Activated T-helper 1 cell treated with Interleukin-2 at 50 U/mL for 16 hours (primary cell): Measurements from ENCODE around the gene ADAMTS9.
"Not testable (repeated sequence)": the region's sequence is repeated elsewhere in the genome, so short reads cannot be mapped to it uniquely, and the experiment has no call there.

Experiments used
- DNase-seq: peaks from one replicate; pipeline ENCODE4 v3.0.0-alpha.2; 2020; ENCODE audit warnings: low read depth

Gene ADAMTS9

GRCh38 chr3:64575211-64575844, 112.5 kb downstream of the ADAMTS9 start:
- DNase-seq: no peak

DNA sequence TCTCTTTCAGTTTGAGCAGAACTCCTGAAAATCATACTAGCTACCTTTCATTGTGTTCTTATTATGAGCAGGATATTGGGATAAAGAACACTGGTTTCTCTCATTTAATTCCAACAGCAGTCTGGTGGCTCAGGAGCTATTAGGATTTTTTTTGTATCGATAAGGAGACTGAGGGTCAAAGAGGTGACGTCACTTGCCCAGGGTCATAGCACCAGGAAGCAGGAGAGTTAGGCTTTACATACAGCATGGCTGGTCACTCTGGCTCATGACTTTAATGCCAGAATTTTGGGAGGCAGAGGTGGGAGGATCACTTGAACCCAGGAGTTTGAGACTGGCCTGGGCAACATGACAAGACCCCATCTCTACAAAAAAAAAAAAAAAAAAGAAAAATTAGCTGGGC, 113.6 kb downstream of the ADAMTS9 start:
- DNase-seq: no peak

GRCh38 chr3:64571982-64572381, 115.8 kb downstream of the ADAMTS9 start:
- no peak for DNase-seq

GRCh38 chr3:64568895-64569517, 118.8 kb downstream of the ADAMTS9 start:
- DNase-seq: no peak

- DNase-seq: no peak
Observed at GRCh38 chr3:64566859-64567258, 120.9 kb downstream of the ADAMTS9 start.

GRCh38 chr3:64563751-64564150, 124.0 kb downstream of the ADAMTS9 start:
- no peak for DNase-seq

- DNase-seq: no peak
Observed at GRCh38 chr3:64561868-64562267, 125.9 kb downstream of the ADAMTS9 start.

DNA sequence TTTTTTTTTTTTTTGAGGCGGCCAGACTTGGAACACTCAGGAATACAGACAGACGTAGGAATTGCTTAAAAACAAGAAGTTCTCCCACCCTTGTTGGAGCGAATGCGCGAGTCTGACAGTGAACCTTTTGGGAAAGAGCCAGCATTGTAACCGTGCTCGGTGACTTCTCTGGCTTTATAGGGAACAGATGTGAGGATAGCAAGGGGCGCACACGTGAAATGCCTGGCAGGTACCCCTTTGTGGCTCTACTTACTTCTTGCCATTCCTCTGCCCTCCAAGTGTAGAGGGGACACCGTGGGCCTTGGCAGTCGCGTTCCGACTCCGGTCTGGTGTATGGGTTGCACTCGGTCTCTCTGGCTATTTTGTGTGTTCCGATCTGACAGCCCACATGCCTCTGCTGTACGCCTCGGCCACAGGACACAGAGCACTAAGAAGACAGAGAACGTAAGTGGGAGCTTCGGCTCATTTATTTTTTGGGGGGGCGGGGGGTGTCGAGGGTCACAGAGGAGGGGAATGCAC, 126.4 kb downstream of the ADAMTS9 start:
- DNase-seq: no peak

GRCh38 chr3:64560791-64561190, 127.0 kb downstream of the ADAMTS9 start:
- DNase-seq: no peak

- no peak for DNase-seq
Observed at GRCh38 chr3:64559588-64559987, 128.2 kb downstream of the ADAMTS9 start.

- no peak for DNase-seq
Observed at GRCh38 chr3:64556046-64556445, 131.8 kb downstream of the ADAMTS9 start.

DNA sequence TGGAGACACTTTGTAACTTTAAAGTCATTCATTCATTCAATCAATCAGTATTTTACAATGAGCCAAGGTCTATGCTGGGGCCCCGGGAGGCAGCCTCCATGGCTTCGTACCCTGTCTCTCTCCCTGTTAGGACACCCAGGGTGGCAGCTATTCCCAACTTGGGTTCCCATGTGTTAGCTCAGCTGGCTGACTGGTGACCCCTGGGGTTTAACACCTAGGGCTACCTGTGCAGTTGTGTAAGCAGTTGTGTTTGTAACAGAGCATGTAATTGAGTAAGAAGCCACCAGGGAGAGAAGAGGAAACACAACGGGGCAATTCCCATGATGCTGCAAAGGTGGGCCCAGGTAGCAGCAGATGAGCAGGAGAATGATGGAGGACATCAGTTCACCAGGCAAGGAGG, 132.4 kb downstream of the ADAMTS9 start:
- no peak for DNase-seq

DNA sequence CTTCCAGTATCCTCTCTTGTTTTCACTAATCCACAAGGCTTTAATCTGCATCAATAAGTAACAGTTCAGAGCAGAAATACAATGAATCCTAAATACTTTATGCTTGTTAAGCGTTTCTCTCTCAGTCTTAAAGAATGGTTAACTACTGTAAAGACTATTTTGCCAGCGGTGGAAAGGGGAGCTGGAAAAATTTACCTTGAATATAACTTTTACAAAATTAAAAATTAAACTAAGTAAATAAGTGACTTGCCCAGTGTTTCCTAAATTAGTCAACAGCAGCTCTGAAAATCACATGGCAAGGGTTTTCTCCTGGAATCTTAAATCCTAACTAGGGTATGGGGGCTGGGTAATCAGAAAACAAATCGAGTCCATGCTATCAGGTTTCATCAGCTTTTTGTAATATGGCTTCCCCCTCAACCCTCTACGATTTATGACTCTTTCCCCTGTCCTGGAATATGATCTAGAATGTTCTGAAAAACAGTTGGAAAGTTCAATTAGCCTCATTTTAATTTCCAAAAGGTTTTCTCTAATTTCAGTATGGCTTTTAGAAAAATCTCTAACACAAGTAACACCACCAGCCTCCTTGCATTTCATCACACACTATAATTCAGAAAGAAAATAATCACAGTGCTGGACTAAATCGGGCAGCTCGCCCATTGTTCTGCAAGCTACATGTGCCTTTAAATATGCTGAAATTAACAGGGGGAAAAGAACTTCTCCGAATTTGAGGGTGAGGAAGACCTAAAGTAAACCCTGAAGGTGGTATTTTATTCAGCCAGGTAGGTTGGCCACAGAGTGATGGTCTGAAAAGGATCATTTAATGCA, 133.5 kb downstream of the ADAMTS9 start:
- no peak for DNase-seq

DNA sequence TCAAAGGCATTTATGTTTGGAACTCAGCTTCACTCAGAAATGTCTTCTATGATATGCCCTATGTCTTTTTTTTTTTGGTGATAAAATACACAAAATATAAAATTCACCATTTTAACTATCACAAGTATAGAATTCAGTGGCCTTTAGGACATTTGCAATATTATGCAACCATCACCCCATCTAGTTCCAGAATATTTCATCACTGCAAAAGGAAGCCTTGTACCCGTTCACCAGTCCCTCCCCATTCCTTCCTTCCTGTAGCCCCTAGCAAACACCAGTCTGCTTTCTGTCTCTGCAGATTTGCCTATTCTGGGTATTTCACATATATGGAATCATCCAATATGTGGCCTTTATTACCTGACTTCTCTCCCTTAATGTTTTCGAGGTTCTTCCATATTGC, 134.8 kb downstream of the ADAMTS9 start:
- no peak for DNase-seq

GRCh38 chr3:64552160-64552559, 135.6 kb downstream of the ADAMTS9 start:
- no peak for DNase-seq

GRCh38 chr3:64551697-64552096, 136.1 kb downstream of the ADAMTS9 start:
- no peak for DNase-seq

- DNase-seq: no peak
Observed at GRCh38 chr3:64550745-64551144, 137.1 kb downstream of the ADAMTS9 start.

DNA sequence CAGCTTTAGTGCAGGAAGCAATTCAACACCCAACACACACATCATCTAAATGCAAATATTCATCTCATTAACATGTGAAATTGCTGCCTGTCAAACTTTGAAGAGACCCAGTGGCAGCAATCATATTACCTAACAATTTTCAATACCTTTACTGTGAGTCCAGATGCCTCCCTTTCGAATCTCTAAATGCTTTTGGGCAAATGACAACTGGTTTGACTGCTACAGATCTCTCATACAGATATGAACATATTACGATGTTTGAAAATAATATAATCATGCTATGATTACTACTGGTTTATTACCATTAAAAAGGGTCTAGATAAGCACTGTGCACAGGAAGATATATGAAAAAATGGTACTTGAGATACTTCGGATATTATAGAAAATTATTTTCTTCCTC, 137.9 kb downstream of the ADAMTS9 start:
- no peak for DNase-seq

- DNase-seq: no peak
Observed at GRCh38 chr3:64548200-64548889, 139.5 kb downstream of the ADAMTS9 start.

- no peak for DNase-seq
Observed at GRCh38 chr3:64546856-64547255, 140.9 kb downstream of the ADAMTS9 start.

GRCh38 chr3:64545239-64545638, 142.6 kb downstream of the ADAMTS9 start:
- not testable (repeated sequence) for DNase-seq

DNA sequence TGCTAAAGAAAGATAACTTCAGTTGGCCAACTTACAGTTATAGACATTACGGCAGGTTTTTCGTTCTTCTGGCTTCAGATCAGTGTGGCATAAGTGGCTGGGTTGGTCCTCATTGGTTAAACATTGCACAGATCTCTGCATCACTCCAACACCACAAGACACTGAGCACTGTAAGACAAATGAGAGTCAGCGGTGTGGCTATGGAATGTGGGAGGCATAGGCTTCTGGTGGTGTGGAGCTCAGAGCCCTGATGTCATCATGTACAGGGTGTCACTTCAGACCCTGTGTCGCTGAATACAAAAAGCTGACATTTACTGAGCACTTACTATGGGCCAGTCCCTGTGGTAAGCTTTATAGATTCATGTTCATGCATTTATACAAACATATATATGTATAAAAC, 146.0 kb downstream of the ADAMTS9 start:
- DNase-seq: no peak
